NB4 (cell line): ENCODE results near the gene ELL.

ENCODE experiments used
- DNase-seq: peaks from one replicate; pipeline ENCODE4 v3.0.0; 2010; ENCODE audit warnings: low read depth
- H3K4me3 ChIP-seq: one replicate; pipeline ENCODE4 v1.5.1; 2011; ENCODE audit warnings: mild to moderate bottlenecking, low read depth, low read length, moderate library complexity
- CTCF ChIP-seq: IDR thresholded peaks from one replicate; pipeline ENCODE4 v1.5.1; 2012; ENCODE audit warnings: low read depth, low read length
- MAX ChIP-seq: IDR thresholded peaks from 2 replicates; pipeline ENCODE4 v1.6.1; 2011; ENCODE audit warnings: low read depth, low read length
- MYC ChIP-seq: IDR thresholded peaks from 2 replicates; pipeline ENCODE4 v1.6.1; 2011; ENCODE audit warnings: low read depth, low read length
- POLR2A ChIP-seq: IDR thresholded peaks from 2 replicates; pipeline ENCODE4 v1.6.1; 2011; ENCODE audit warnings: mild to moderate bottlenecking; ENCODE audit not compliant: insufficient read length; ENCODE audit errors: extremely low read depth

ELL gene

GRCh38 chr19:18476507-18477041 lies 45.3 kb downstream of the ELL start:
- TF ChIP-seq MYC (no peak), CTCF (no peak), POLR2A (no peak), MAX (no peak)
- no peak overlapping the region for H3K4me3 ChIP-seq
- no peak for DNase-seq

GRCh38 chr19:18475762-18476331 lies 46.0 kb downstream of the ELL start:
- no peak for DNase-seq
- no peak for TF ChIP-seq CTCF
- no peak for TF ChIP-seq MAX
- no peak for TF ChIP-seq MYC
- TF ChIP-seq POLR2A, result no peak
- H3K4me3 ChIP-seq, result no peak overlapping the region

GRCh38 chr19:18475004-18475453 lies 46.8 kb downstream of the ELL start:
- DNase-seq, result no peak
- no peak overlapping the region for H3K4me3 ChIP-seq
- TF ChIP-seq MYC (no peak), POLR2A (no peak), CTCF (no peak), MAX (no peak)

GRCh38 chr19:18474366-18474887 lies 47.4 kb downstream of the ELL start:
- TF ChIP-seq POLR2A (no peak), MAX (no peak), CTCF (no peak), MYC (no peak)
- no peak overlapping the region for H3K4me3 ChIP-seq
- DNase-seq, result no peak

GRCh38 chr19:18473706-18474087 lies 48.2 kb downstream of the ELL start:
- TF ChIP-seq POLR2A, result no peak
- no peak for TF ChIP-seq CTCF
- TF ChIP-seq MAX, result no peak
- no peak for TF ChIP-seq MYC
- DNase-seq, result no peak

More at GRCh38 chr19:18473706-18474087, 48.2 kb downstream of the ELL start:
- no peak overlapping the region for H3K4me3 ChIP-seq
